ENCODE data around the gene AKAP13.

DNA sequence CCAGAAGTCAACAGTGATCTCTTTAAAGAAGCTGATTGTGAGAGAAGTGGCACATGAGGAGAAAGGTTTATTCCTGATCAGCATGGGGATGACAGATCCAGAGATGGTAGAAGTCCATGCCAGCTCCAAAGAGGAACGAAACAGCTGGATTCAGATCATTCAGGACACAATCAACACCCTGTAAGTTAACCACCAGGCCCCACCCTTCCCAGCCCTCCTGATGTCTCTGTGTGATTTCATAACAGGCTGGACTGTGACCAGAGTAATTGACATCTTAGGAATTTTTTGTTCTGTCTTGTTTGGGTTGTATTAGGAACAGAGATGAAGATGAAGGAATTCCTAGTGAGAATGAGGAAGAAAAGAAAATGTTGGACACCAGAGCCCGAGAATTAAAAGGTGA lies 346.7 kb downstream of the AKAP13 start:
- TF ChIP-seq, protein P1, sequence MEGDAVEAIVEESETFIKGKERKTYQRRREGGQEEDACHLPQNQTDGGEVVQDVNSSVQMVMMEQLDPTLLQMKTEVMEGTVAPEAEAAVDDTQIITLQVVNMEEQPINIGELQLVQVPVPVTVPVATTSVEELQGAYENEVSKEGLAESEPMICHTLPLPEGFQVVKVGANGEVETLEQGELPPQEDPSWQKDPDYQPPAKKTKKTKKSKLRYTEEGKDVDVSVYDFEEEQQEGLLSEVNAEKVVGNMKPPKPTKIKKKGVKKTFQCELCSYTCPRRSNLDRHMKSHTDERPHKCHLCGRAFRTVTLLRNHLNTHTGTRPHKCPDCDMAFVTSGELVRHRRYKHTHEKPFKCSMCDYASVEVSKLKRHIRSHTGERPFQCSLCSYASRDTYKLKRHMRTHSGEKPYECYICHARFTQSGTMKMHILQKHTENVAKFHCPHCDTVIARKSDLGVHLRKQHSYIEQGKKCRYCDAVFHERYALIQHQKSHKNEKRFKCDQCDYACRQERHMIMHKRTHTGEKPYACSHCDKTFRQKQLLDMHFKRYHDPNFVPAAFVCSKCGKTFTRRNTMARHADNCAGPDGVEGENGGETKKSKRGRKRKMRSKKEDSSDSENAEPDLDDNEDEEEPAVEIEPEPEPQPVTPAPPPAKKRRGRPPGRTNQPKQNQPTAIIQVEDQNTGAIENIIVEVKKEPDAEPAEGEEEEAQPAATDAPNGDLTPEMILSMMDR (conservative IDR thresholded peaks at IDR 0.05), result no peak
- no peak for TF ChIP-seq ZFX (IDR thresholded peaks at IDR 0.05)

All from C4-2B (cell line).